Femur (tissue), 1 donor: ENCODE results near the gene FCN2.
A peak's percentile ranks its signal among the peaks of the same experiment; 100 is the strongest.

ENCODE experiments used
- DNase-seq: peaks from one replicate; pipeline ENCODE4 v3.0.0-alpha.2; 2017

The FCN2 gene

DNA sequence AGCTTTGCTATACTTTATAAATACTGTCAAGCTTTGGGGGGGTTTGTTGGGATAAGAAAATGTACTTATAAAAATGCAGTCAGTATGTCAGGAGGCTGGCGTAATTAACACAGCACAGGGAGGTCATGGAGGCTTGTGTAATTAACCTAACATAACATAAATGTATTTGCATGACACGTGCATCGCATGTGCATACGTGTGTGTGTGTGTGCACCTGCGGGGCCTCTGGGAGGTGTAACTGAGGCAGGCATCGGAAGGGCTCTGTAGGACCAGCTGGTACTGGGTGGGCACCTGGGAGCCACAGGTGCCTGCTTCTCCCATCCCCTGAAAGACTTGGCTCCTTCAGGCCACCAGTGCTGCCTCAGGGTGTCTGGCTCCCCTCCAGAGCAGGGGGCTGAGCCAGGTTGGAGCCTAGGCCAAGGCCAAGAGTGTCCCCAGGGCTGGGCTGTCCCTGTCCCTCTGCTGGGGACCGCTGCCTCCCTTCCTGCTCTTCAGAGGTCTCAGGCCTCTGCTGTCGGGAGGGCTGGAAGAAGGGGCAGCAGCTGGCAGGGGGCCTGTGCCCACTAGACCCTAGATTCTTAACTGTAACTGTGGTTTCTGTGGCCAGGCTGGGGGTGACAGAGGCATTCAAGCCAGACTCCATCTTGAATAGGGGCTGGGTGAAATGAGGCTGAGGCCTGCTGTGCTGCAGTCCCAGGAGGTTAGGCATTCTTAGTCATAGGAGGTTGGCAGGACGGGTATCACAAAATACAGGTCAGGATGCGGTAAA is 9.0 kb downstream of the FCN2 start:
- no peak for DNase-seq

DNA sequence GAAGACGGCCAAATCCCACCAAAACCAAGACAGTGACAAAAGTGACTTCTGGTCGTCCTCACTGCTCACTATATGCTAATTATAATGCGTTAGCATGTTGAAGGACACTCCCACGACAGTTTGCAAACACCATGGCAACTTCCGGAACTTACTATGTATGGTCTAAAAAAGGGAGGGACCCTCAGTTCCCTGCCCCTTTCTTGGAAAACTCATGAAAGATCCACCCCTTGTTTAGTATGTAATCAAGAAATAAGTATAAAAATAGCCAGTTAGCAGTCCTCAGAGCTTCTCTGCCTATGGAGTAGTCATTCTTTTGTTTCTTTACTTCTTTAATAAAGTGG is 9.5 kb downstream of the FCN2 start:
- no peak for DNase-seq

DNA sequence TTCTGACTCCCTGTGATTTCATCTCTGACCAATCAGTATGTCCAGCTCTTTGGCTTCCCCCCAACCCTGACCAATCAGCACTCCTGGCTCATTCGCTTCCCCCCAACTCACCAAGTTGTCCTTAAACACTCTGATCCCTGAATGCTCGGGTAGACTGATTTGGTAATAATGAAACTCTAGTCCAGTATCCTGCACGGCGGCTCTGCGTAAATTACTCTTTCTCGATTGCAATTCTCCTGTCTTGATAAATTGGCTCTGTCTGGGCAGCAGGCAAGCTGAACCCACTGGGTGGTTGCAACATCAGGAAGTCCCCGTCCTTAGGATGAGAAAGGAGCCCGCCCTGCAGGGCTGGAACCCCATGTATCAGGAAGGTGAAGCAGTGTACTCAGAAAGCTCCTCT is 10.4 kb downstream of the FCN2 start:
- DNase-seq, result peak; percentile 11

DNA sequence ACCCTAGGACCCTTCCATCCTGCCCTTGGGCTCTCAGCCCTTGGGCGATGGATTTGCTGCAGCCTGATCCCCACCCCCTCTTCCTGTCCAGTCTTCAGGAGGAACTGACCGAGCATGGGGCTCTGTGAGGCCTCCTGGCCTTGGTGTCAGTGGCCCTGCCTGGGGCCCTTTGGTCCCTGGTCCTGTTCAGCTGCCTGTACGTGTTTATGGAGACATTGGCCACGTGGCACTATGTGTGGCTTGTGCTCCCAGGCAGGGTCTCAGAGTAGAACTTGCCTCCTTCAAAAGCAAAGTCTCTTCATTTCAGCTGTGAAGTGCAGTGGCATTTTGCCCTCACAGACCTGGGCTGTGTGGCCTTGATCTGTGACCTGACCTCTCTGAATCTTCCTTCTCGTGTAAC is 11.1 kb downstream of the FCN2 start:
- DNase-seq, result peak; percentile 14

DNA sequence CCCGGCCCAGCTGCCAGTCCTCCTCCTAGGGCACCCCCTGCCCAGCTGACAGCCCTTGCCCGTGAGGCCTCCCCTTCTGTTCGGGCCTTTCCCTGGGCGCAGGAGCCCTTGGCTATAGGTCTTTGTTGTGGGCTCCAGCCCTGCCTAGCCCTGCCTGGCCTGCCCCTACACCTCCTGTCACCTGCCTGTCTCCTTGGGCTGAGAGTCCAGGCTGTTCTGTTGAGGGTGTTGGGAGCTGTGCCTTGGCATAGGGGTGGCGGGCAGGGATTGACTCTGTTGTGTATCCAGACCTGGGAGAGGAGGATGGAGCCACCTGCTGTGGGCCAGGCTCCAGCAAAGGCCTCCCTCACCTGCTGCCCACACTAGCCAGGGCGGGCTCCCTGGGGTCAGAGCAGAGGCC is 11.6 kb downstream of the FCN2 start:
- peak; percentile 5 for DNase-seq

DNA sequence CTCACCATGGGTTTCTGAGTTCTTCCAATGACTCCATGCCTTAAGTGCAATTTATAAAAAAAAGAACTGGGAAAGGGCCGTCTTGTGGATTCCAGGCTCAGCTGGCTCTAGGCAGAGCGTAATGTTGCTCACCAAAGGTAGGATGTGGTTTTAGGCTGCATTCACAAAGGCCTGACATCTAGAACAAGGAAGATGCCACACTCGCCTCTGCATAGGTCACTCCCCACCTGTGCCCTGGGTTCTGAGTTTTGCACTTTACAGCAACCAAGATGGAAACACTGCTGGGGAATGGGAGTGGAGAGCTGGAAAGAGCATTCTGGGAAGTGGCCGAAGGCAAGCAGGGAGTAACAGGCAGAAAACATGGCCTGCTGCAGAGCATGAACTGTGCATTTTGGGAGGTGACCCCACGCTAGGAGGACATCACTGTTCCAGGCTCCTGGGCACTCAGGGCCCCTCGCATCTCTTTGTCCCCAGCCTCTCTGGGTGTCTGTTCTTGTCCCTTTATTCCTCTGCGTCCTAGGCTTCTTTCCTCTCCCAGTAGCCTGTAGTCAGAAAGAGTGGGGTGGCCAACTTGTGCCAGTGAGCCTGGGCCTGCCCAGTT is 12.3 kb downstream of the FCN2 start:
- DNase-seq, result no peak

DNA sequence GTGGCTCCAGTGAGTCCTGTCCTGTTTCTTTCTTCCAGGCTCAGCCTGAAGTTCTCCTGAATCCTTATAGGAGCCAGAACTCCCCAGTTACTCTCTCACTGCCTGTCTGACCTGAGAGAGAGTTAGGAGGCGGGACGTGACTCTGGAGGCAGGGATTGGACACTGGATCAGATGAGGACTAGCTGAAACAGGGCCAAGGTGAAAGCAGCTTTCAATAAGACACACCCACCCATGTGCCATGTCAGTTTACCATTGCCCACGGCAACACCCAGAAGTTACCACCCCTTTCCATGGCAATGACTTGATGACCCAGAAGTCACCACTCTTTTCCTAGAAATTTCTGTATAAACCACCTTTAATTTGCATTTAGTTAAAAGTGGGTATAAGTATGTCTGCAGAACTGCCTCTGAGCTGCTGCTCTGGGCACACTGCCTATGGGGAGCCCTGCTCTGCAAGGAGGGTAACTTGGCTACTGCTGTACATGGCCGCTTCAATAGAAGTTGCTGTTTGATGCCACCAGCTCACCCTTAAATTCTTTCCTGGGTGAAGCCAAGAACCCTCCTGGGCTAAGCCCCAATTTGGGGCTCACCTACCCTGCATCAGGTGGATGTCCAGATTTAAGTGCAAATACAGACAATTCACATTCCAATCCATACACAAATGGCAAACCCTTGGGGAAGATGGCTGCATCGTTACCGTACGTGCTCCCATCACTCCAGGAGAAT is 13.7 kb downstream of the FCN2 start:
- peak; percentile 10 for DNase-seq

DNA sequence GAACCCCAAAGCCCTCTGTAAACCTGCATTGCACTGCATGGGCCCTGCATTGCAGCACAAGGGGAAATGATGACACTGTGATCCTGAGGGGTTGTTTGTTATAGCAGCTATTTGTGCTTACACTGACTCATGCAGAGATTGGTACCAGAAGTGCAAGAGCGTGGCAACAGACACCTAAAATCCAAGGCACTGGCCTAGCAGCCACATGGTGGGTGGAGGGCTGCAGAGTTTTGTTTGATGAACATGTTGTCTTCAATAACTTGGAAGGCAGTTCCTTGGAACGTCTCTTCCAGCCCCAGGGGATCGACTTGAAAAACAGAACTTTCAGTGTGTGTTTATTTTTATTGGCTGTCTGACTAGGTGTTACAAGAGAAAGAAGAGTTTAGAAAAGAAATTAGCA is 14.5 kb downstream of the FCN2 start:
- peak; percentile 5 for DNase-seq

DNA sequence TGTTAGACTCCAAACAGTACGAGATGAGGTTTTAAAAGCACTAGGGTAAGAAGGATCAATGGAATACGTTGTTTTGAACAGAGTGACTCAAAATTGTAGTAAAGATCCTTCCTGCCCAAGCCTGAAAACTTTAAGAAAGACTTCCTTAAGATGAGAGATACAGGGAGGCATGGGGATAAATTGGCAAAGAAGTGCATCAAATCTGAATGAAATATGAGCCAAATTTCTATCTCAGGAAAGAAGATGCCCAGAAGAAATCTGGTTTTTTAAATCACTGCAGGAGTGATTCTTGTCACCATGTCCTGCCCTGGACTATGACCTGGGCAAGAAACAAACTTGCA is 14.9 kb downstream of the FCN2 start:
- no peak for DNase-seq

DNA sequence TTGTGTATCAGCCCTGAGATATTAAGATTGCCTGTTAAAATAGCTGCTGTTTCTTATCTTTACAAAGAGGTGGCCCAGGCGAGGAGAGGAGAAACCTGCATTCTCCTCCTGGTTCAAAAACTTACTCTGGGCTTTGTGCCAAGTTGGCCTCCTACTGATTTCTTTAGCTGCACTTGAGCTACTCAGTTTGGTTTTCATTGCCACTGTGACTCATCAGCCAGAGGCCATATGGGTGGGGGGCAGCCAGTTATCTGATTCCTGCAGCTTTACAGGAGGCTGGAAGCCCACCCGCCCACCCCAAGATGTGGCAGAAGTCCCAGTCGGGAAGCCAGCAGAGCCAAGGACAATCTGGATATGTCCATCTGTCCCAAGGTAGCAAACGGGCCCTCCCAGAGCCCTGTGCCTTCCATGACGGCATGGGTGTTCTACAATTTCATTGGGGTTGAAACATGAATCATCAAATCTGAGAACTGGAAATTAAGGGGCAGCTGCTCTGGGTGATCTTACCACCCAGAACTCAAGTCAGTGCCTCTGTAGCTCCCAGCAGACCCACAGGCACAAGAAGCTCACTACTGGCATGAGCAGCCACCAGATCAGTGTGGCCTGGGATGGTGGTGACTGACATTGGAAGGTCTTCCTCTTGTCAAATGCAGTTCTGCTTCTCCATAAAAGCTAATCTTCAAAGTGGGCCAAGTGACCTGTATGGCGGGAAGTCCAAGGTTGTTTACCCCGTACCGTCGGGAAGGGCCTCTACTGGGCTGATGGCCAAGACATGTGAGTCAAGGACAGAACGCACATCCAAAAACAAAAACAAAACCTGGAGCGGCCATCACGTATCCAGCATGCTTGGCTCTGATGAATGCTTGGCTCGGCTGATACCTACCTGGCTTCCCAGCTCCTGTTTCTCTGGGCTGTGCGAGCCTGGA is 15.6 kb downstream of the FCN2 start:
- peak; percentile 69 for DNase-seq

DNA sequence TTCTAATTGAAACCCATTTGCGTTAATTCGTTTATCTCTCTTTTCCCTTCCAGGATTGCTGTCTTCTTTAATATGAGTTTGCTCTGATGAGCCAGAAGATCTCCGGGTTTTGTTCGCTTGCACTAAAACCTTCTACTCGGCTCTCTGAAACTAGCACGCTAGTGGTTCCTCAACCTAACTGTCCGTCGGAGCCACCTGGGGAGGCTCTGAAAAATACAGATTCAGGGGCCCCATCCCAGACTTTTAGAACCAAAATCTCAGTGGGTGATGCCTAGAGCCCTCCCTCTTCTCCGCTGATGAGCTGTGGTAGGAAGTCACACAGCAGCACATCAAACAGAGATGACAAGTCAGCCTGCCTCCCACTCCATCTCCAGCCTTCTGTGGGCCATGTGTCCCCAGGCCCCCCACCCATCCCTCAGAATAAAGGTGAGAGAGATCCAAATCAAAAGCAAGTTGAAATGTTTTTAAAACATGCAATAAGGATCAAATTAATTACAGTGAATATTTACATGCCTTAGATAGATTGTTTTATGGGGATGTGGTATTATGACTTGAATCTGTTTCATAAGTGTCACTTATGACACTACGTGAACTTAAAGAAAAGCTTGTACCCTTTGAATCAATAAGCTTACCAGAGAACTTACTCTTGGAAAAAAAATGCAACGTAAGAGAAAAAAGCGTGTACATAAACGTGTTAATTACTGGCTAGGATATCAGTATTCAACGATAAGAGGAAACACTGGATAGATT is 16.4 kb downstream of the FCN2 start:
- no peak for DNase-seq

DNA sequence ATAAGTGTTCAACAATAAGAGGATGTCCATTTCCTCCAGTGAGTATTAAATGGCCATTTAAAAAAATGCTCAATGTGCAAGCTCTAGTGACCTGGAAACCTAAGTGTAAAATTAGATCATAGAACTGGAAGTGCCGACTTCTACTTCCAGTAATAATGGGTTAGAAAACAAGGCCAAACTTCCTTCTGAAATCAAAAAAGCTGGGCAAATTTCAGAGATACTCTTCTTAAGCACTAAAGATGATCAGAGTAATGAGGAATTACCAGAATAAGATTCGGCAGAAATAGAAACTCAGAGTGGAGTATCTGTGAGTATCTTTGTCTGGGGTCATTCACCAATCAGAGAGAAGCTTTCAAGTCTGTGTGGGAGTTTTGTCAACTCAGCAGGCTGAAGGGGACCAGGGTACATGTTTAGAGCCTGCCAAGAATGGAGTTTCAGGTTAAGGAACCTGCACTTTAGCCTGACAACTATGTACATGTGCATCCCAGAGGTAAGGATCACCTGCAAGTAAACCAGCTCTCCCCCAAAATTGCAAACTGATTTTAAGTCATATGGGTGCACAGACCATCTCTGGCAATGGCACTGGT is 17.1 kb downstream of the FCN2 start:
- no peak for DNase-seq

DNA sequence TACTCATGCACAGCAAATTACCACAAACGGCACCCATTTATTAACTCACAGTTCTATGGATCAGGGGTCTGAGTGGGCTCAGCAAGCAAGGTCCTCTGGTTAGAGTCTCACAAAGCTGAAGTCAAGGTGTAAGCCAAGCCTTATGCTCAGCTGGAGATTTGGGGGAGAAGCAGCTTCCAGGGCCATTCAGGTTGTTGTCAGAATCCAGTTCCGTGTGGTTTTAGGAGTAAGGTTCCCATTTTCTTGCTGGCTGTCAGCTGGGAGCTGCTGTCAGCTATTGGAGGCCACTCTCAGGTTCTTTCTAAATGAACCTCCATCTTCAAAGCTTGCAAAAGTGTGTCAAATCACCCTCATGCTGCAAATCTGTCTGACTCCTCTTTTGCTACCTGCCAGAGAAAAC is 17.7 kb downstream of the FCN2 start:
- no peak for DNase-seq

DNA sequence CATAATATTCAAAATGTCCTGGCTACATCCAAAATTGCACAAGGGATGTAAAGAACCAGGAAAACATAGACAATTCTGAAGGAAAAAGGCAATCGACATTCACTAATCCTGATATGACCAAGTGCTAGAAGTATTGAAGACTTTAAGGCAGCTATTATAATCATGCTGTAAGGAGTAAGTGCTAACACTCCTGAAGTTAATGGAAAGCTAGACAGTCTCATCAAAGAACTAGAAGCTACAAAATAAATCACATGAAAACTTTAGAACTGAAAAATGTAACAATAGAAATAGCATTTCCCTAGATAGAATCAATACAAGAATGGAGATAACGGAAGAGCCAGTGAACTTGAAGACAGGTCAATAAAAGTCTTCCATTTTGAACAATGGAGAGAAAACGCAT is 18.6 kb downstream of the FCN2 start:
- DNase-seq, result no peak

DNA sequence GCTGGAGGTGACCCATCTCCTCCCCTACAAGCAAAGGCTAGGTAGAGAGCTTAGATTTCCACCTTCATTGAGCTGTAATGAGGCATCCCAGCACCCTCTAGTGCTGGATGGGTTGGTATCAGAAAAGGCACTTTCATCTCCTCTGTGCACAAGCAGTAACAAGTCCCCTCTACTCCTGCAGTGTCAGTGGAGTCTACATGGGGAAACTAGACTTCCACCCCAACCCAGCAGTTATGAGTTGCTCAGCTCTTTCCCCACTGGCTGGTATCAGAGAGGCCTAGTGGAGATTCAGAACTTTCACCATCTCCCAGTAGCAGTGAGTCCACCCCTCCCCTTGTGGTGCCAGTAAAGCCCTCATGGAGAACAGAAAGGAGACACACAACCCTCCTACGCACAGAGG is 19.2 kb downstream of the FCN2 start:
- DNase-seq, result no peak

DNA sequence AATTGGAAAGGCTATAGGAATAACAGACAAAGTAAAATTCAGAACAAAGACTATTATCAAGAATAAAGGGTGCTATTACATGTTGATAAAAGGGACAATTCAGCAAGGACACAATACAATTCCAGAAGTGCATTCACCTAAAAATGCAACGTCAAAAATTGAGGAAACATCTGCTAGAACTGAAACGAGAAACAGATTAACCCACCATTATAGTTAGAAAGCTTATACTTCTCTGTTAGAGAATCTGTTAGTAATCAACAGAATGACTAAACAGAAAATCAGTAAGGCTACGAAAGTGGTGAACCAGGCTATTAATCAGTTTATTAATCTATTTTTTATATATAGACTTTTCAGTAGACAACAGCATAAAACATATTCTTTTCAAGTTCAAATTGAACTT is 22.3 kb downstream of the FCN2 start:
- DNase-seq, result no peak

DNA sequence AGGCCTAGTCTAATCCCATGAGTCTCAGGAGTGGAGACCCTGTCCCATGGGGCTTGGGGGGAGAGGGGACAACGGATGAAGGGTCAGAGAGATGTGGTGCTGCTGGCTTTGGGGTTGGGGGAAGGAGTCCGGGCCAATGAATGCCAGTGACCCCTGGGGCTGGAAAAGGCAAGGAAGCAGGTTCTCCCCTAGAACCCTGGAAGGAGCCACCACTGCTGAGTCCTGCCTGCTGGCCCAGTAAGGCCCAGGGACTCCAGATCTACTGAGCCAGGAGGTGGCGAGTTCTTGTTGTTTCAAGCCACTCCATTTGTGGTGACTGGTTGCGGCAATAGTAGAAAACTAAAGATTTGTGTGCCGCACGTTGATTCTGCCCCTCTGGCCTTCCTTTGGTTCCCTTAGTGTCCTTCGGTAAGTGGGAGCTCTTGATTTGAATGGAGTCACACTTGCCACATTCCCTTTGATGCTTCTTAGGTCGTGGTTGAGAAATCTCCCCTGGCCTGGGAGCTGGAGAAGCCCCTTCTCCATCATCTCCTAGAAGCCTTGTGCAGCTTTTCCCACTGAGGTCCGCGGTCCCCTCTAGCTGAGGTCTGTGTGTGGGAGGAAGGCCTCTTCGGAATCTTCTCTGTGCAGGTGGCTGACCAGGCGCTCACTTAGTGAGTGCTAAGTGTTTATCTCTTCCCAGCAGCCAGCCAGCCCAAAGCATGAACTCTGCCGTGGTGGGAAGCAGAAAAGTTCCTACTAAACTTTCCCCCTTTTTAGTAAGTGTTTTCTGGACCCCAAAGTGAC is 28.1 kb downstream of the FCN2 start:
- DNase-seq, result peak; percentile 5

DNA sequence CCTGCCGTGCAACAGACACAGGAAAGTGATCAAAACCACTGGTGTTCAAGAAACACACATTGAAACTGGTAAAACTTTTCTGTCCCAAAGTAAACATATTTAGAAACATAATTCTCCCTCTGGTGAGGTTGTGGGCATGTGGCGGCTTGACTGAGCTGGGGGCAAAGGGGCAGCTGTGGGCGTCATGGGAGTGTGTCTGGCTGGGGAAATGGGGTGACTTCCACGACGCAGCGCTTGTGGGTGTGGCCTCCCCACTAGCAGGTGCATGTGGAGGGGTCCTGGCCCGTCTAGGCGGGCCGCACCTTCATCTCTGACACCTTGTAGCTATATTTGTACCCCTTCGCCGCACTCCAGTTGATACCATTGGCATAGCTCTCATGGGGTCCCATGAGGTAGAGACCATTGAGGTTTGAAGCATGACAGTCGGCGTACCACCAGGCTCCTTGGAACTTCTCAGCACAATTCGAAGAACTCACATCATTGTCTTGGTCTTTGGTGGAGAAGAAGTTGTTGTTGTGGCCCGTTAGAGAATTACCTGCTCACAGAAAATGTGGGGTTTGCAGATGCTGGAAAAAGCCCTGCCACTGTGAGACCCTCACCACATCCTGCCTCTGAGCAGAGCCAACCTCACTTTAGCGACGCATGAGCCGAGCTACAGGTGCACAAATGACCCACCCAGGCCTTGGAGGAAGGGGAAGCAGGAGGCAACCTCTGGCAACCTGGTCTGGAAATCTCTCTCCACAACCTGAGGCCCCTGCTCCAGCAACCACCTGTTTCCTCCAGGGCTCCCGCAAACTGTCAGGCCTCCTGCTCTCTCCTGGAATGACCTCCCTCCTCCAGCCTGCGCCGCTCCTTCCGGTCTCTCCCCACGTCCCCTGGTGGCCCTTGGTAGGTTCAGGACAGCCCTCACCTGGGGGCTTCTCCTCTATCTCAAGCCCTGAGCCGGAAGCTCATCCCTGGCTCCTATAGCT is 29.2 kb downstream of the FCN2 start:
- DNase-seq, result peak; percentile 15

DNA sequence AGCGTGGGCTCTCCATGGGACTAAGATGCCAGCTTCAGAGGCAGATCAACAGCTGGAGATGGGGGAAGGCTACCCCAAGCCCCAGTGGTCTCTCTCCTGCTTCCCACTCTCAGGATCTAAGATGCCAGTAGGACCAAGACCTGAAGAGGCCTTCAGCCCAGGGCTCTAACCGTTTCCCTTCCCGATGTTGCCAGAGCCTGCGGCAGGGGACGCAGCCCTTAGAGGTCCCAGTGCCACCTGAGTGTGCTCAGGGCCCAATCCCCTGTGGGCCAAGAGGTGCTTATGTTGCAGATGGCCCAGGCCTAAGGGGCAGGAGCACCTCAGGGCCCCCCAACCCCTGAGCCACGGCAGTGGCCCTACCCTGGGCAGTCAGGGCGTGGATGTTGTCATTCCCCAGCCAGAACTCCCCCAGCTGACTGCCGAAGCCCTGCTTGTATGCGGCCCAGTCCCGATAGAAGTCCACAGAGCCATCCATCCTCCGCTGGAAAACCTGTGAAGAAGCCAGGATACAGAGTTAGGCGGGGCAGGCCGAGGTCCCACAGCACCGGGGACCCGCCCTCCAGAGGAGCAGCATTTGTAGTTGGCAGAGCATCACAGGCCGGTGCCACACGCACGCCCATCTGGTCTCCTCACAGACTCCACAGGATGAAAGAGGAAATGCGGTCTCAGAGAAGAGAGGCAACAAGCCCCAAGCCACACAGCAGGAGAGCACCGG is 31.7 kb downstream of the FCN2 start:
- peak; percentile 5 for DNase-seq
